Ecto neural progenitor cell (in vitro differentiated cells): ENCODE results near the gene ANKS6.
A peak's percentile ranks its signal among the peaks of the same experiment; 100 is the strongest.

Experiments used
- DNase-seq: peaks from one replicate; pipeline ENCODE4 v3.0.0-alpha.2; 2018; ENCODE audit warnings: low spot score

The ANKS6 gene

GRCh38 chr9:98791608-98792490 is 4.5 kb downstream of the ANKS6 start:
- DNase-seq, result peak; percentile 61

GRCh38 chr9:98790842-98791607 is 5.3 kb downstream of the ANKS6 start:
- peak; percentile 88 for DNase-seq

DNA sequence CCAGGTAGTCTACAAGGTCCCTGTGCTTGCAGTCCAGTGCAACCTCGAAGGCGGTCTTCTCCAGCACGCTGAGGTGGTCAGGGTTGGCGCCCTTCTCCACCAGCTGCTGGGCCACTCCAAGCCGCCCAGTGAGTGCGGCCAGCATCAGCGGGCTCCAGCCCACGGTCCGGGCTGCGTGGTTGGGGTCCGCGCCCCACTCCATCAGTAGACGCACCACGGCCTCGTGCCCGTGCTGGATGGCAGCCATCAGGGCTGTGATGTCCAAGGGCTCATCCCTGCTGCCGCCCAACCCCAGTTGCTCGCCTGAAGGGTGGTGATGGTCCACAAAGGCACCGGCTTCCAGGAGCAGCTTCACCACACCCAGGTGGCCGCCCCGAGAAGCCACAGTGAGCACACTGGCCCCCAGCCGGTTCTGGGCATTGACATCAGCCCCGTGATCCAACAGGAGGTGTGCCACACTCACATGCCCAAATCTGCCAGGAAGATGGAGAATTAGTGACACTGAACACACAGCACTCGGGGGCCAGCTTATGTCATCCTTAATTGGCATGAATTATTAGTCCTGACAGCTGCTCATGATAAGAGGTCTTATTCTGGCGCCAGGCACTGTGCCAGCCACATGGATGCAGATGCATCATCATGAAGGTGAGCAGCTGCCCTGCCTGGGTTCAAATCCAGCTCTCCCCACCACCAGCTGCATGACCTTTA is 6.1 kb downstream of the ANKS6 start:
- no peak for DNase-seq

DNA sequence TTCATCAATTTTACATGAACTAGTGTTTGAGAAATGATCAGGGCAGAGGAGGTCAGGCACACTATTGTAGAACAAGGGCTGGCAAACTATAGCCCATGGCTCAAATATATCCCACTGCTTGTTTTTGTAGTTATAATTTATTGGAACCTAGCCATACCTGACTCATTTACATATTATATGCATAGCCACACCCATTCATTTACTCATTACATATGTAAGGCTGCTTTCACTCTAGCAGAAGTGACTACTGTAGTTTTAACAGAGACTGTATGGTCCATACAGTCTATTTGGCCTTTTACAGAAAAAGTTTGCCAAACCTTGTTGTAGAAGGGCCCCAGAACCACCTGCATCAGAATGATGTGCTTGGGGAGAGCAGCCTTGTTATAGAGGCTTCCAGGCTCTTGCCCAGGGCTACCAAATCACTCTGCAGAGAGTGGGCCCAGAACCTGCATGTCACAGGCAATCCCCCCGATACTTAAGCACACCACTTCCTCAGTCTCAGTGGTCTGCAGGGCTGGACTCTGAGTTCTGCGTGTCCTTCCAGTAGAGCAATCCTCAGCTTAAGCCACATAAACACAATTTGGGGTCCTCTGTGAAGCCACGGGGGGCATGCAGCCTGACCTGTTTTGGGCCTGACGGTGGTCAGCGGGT is 6.7 kb downstream of the ANKS6 start:
- no peak for DNase-seq

- peak; percentile 28 for DNase-seq
Measured at GRCh38 chr9:98787766-98788335, 8.5 kb downstream of the ANKS6 start.

DNA sequence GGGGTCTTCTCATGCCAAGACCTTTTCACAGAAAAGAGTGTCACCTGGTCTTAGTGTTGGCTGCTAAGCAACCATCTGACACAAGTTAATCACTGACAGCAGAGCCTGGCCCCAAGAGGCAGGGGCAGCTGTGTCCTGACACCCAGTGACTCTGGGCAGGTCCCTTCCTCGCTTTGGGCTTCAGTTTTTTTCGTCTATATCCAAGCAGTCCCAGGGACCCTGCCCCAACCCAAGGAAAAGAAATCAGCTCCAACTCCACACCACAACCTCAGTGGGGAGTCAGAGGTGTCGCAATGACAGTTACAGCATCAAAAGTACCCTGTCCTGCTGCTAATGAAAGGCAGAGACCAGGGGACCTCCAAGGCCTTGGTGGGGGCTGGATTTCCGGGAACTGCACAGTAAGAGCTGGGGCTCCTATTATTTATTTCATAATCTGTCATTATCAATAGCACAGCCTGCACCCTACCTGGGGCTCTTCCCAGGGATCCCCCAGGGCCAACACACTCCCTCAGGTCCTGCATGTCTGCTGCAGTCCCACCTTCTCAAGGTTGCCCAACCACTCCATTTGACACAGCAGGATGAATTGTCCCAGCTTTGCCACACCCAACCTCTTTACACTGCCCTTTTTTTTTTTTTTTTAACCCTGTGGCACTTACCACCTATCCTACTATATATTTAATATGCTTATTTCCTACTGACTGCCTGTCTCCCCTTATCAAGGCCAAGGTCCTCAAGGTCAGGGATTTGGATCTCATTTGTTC is 9.4 kb downstream of the ANKS6 start:
- no peak for DNase-seq

DNA sequence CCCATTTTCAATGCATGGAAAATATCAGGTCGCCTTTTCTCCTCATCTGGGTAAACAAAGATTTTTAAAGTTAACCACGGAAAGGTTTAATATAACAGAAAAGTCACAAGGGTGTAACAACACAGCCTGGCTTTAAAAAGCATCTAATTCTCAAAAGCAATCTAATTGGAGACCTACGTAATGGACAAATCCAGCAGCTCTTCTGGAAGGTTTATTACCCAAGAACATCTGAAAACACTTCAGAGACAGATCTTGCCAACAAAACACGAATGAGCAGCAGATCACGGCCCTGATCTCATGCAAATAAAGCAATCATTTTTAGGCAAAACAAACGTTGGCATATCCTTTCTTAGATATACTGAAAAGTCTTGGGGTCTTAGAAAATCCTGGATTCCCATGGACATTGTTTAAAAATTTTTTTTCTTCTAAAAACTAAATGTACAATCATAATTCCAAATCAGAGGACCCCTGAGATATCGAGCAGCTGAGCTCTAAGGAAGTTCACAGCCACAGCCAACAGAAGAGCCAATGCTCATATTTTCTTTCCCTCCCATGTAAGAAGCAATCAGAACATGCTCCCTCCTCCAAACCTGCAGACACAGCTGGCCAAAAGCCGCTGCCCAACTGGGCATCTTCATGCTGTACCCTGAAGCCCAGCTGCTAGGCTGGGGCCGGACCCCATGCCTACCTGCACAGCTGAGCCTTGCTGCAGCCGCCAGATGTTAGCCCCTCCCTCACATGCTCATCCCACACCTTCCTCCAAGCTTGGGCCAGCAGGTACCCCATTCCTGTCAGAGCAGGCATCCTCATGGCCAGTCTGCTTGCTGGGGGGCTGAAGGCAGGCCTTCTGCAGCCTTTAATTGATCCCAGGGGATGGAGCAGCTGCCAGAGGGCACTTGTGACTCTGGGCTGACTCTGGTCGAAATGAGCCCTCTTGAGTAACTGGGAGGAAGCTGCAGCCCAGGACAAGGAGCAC is 11.2 kb downstream of the ANKS6 start:
- DNase-seq, result no peak

DNA sequence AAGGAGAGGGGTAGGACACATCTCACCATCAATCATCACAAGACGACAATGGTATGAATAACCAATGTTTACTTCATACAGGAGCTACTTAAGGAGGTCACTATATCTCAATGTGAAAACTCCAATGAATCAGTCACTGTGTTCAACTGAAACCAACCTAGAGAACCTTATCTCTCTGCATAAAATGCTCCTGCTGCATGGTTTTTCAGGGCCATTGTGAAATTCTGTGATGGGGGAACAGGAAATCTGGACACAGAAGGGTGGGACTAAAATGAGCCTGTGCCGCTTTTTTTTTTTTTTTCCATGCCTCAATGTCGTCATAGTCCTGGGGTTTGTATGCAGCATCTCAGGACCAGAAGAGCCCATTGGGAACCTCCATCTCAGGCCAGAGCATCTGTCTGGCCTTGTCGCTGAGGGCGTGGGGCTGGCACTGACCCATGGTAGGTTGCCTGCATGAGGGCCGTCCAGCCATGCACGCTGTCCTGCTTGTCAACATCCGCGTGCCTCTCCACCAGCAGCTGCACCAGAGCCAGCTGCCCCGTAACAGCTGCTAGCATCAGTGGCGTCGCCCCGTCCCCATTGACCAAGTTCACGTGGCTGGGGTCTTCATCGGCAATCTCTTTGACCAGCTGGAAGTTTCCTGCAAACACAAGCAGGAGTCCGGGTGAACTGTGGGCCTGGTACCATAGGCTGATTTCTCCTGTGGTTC is 12.7 kb downstream of the ANKS6 start:
- DNase-seq, result no peak

GRCh38 chr9:98781588-98782383 is 14.6 kb downstream of the ANKS6 start:
- no peak for DNase-seq

DNA sequence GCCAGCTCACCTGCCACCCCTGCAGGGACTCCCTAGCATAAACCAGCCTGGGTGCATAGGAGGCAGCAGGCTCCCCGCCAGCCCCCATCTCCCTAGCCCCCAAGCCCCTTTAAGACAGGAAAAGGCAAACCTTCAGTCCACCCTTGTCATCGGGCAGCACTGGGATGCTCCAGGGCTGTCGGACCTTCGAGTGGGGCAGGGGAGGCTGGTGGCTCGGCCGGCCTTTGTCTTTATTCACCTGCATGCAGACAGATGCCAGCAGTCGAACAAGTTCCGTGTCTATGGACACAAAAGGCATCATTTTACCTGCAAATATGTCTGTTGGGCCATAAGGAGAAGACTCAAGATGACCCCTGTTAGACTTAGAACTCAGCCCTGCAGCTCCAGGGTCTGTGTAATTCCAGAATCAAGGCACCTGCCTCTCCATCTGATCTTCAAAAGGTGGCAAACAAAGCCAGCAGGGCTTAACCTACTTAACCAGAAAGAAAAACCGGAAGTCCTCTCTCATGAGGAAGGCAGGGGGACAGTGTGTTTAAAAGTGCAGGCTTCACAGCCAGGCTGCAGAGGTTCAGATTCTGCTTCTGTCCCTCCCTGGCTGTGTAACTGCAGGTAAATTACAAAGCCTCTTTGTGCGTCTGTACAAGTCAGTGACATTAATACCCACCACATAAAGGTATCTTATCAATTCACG is 16.2 kb downstream of the ANKS6 start:
- no peak for DNase-seq

DNA sequence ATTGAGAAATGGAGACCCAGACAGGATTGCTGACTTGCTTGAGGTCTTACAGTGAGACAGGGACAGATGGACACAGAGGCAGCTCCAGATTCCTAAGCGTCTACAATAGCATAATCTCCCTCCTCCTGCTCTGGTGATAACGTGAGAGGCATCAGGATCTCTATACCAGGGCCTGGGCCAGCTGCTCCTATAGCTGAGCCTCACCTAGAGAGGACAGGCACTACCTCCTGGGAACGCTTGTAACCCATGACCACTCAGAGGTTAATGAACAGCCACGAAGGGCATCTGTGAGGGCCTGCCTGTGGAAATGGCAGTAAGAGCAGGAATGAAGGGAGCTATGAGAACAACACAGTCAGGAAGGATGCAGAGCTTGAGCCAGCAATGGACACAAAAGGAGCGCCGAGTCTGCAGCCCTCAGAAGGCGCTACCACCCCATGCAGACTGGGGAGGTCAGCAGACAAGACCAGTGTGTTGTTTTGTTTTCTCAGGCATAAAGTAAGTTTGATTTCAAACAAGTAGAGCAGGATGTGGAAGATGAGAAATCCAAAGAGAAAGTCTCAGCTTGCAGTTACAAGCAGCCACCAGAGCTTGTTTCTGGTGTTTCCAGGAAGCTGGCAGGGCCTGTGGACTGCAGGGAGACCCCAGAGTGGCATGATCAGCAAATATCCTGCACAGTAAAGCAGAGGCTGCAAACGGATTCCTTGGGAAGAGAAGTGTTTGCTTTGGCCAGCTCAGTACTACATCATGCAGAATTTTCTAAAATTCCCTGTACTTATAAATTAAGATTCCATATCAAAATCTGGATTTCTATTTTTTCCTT is 17.4 kb downstream of the ANKS6 start:
- no peak for DNase-seq

- DNase-seq, result no peak
Measured at GRCh38 chr9:98778251-98778650, 18.1 kb downstream of the ANKS6 start.

- no peak for DNase-seq
Measured at GRCh38 chr9:98777618-98778017, 18.7 kb downstream of the ANKS6 start.

GRCh38 chr9:98775831-98776441 is 20.4 kb downstream of the ANKS6 start:
- peak; percentile 67 for DNase-seq

DNA sequence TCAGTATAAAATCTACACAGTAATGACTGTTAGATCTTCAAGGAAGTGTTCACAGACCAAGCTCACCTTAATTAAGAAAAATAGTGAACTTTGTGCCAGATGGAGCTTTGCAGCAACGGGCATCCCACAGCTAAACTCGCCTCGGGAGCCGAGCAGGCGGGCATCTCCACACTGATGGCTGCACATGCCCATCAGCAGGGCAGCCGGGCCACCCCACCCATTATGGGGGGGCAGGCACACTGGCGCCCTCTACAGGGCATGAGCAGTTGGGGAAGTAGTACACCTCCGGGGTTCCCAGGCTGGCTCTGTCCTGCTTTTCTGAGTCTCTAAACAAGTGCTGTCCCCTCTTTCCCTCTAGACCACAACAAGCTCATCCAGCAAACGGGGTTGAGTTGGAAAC is 21.6 kb downstream of the ANKS6 start:
- no peak for DNase-seq

DNA sequence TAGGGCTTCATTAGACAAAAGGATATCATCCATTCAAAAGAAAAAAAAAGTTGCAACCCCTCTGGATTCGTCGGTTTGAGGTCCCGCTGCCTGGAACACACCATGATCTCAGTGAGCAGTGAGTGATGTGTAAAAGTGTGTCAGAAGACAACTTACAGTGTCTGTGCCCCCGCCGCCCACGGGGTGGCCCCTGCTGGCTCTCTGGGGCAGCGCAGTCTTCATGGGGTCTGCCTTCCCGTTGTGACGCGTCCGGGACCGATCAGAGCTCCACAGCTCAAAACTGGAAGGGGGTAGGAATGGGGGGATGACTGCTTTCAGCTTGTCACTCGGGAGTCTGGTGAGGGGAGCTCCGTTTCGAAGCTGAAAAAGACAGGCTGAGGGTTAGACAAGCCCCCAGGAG is 22.6 kb downstream of the ANKS6 start:
- no peak for DNase-seq
